Trophoblast cell (in vitro differentiated cells and primary cell): ENCODE results near the gene FKBP14.

ENCODE experiments used
- DNase-seq, 2 donors: peaks; one replicate each; pipeline ENCODE4 v3.0.0-alpha.2; 2016
- H2AFZ ChIP-seq: 2 replicates; pipeline ENCODE4 v1.6.1; 2013; ENCODE audit warnings: low read length, moderate library complexity, mild to moderate bottlenecking; ENCODE audit not compliant: insufficient read depth, poor library complexity
- H2AK5ac ChIP-seq: 2 replicates; pipeline ENCODE4 v1.6.1; 2013; ENCODE audit warnings: mild to moderate bottlenecking, low read length
- H2BK120ac ChIP-seq: 2 replicates; pipeline ENCODE4 v1.6.1; 2013; ENCODE audit warnings: low read length, mild to moderate bottlenecking, moderate library complexity; ENCODE audit not compliant: insufficient read depth, poor library complexity
- H2BK12ac ChIP-seq: 2 replicates; pipeline ENCODE4 v1.6.1; 2013; ENCODE audit warnings: mild to moderate bottlenecking, low read length, moderate library complexity
- H2BK5ac ChIP-seq: 2 replicates; pipeline ENCODE4 v1.6.1; 2013; ENCODE audit warnings: low read length, low read depth, moderate library complexity, mild to moderate bottlenecking; ENCODE audit not compliant: poor library complexity
- H3K14ac ChIP-seq: 2 replicates; pipeline ENCODE4 v1.6.1; 2013; ENCODE audit warnings: mild to moderate bottlenecking, low read length
- H3K18ac ChIP-seq: 2 replicates; pipeline ENCODE4 v1.6.1; 2013; ENCODE audit warnings: mild to moderate bottlenecking, low read length
- H3K23ac ChIP-seq: 2 replicates; pipeline ENCODE4 v1.6.1; 2013; ENCODE audit warnings: low read length
- H3K27ac ChIP-seq: 2 replicates; pipeline ENCODE4 v1.5.1; 2013; ENCODE audit warnings: low read depth, mild to moderate bottlenecking, inconsistent platforms, low read length, moderate library complexity
- H3K27me3 ChIP-seq: 2 replicates; pipeline ENCODE4 v1.6.1; 2013; ENCODE audit warnings: inconsistent platforms, mild to moderate bottlenecking, low read length, moderate library complexity; ENCODE audit not compliant: insufficient read depth
- H3K36me3 ChIP-seq, 2 experiments: 1 replicate in 1 of 2; 2 replicates in 1 of 2; pipeline ENCODE4 v1.6.1; 2013; ENCODE audit warnings: low read length in 2 of 2, mild to moderate bottlenecking in 2 of 2, moderate library complexity in 1 of 2; ENCODE audit not compliant: insufficient read depth in 2 of 2, control insufficient read depth in 1 of 2
- H3K4ac ChIP-seq: 2 replicates; pipeline ENCODE4 v1.6.1; 2013; ENCODE audit warnings: low read depth, mild to moderate bottlenecking, low read length, moderate library complexity
- H3K4me1 ChIP-seq, 2 experiments: 1 replicate in 1 of 2; 2 replicates in 1 of 2; pipeline ENCODE4 v1.6.1; 2013; ENCODE audit warnings: low read length in 2 of 2, mild to moderate bottlenecking in 2 of 2, moderate library complexity in 1 of 2; ENCODE audit not compliant: insufficient read depth in 2 of 2, control insufficient read depth in 1 of 2
- H3K4me2 ChIP-seq: 2 replicates; pipeline ENCODE4 v1.6.1; 2013; ENCODE audit warnings: inconsistent platforms, mild to moderate bottlenecking, low read length, moderate library complexity
- H3K4me3 ChIP-seq: 2 replicates; pipeline ENCODE4 v1.5.1; 2013; ENCODE audit warnings: mild to moderate bottlenecking, low read depth, low read length, inconsistent platforms
- H3K79me1 ChIP-seq: one replicate; pipeline ENCODE4 v1.6.1; 2013; ENCODE audit warnings: low read length
- H3K79me2 ChIP-seq: 2 replicates; pipeline ENCODE4 v1.6.1; 2013; ENCODE audit warnings: low read length, mild to moderate bottlenecking; ENCODE audit not compliant: control insufficient read depth, insufficient read depth, poor library complexity
- H3K9ac ChIP-seq: 2 replicates; pipeline ENCODE4 v1.6.1; 2013; ENCODE audit warnings: mild to moderate bottlenecking, low read length
- H3K9me3 ChIP-seq: 2 replicates; pipeline ENCODE4 v1.6.1; 2013; ENCODE audit warnings: low read depth, mild to moderate bottlenecking, control low read depth, inconsistent platforms, low read length; ENCODE audit not compliant: insufficient read depth
- H4K12ac ChIP-seq: 2 replicates; pipeline ENCODE4 v1.6.1; 2013; ENCODE audit warnings: low read depth, mild to moderate bottlenecking, low read length, moderate library complexity
- H4K8ac ChIP-seq: 2 replicates; pipeline ENCODE4 v1.6.1; 2013; ENCODE audit warnings: low read depth, mild to moderate bottlenecking, low read length, moderate library complexity
- H4K91ac ChIP-seq: one replicate; pipeline ENCODE4 v1.6.1; 2013; ENCODE audit warnings: low read depth, mild to moderate bottlenecking, low read length, moderate library complexity
- WGBS: extraction: QIAGEN DNeasy Blood & Tissue Kit; methylation state at CpG from one replicate; pipeline ENCODE4 v1.1.7; 2013; ENCODE audit warnings: missing lambda C conversion rate; ENCODE audit not compliant: insufficient read length, insufficient coverage; ENCODE audit errors: extremely low coverage; 5-methylcytosine and 5-hydroxymethylcytosine counted together

FKBP14 gene

DNA sequence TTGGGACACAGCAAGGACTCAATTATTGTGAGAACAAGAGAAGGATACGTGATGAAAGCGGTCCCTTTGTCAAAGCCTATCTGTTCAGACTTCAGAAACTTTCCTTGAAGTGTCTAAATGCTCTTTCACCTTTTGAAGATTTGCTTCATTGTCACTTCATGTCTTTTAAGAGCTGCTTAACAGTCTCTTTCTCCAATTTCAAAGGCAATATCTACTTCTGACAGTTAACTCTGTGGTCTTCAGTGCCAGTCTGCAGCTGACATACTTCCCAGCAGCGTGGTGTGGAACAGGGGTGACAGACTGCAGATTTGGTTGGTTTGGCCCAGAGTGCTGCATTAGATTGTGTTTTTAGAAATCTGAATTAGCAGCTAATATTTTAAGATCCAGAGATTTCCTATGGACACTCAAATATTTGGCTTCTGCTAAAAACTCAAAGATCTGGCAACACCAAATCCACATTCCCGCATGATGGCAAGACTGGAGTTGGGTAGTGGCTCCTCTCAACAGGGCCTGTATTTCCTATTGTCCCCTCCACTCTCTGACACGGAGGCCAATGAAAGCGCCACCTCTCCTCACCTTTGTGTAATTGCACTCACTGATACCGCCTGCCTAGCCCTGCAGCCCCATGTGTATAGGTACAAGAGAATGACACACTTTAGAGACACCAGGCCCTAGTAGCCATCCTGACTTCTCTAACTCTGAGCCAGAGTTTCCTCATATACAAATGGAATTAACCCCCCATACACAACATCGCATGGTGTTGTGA, 48.4 kb downstream of the FKBP14 start:
- no peaks in the 10 kb centered on the region for H3K79me2 ChIP-seq
- no peaks in the 10 kb centered on the region for H3K79me1 ChIP-seq
- no peak overlapping the region for H2BK5ac ChIP-seq
- no CpG with 5 or more reads among the region's 8 CpGs for WGBS
- H3K4me1 ChIP-seq = no peaks in the 10 kb centered on the region
- no peaks in the 10 kb centered on the region for H3K9me3 ChIP-seq
- H3K14ac ChIP-seq = no peak overlapping the region
- no peak overlapping the region for H2AK5ac ChIP-seq
- no peak overlapping the region for H4K8ac ChIP-seq
- H3K9ac ChIP-seq = no peak overlapping the region
- H2BK120ac ChIP-seq = no peak overlapping the region
- no peak overlapping the region for H2BK12ac ChIP-seq
- no peak overlapping the region for H3K4ac ChIP-seq
- no peak overlapping the region for H3K23ac ChIP-seq
- H3K4me3 ChIP-seq = no peak overlapping the region
- H4K12ac ChIP-seq = no peak overlapping the region
- H3K18ac ChIP-seq = no peak overlapping the region
- H3K36me3 ChIP-seq = no peaks in the 10 kb centered on the region
- no peak overlapping the region for H4K91ac ChIP-seq
- no peak for DNase-seq
- H3K27ac ChIP-seq = no peak overlapping the region
- no peak overlapping the region for H2AFZ ChIP-seq
- H3K4me2 ChIP-seq = no peak overlapping the region
- no peaks in the 10 kb centered on the region for H3K27me3 ChIP-seq

- no peak overlapping the region for H3K4me2 ChIP-seq
- H2AFZ ChIP-seq = no peak overlapping the region
- H3K9me3 ChIP-seq = no peaks in the 10 kb centered on the region
These were observed 49.7 kb downstream of the FKBP14 start for GRCh38 chr7:29976673-29977415.

GRCh38 chr7:29976266-29976665, 50.2 kb downstream of the FKBP14 start:
- no peaks in the 10 kb centered on the region for H3K4me1 ChIP-seq
- no peak overlapping the region for H2AK5ac ChIP-seq
- H3K4ac ChIP-seq = no peak overlapping the region
- DNase-seq = no peak
- H2AFZ ChIP-seq = no peak overlapping the region
- no peak overlapping the region for H4K12ac ChIP-seq
- no peak overlapping the region for H3K18ac ChIP-seq
- H3K27ac ChIP-seq = no peak overlapping the region
- no CpG with 5 or more reads among the region's 4 CpGs for WGBS
- H4K8ac ChIP-seq = no peak overlapping the region
- no peak overlapping the region for H4K91ac ChIP-seq
- H3K9me3 ChIP-seq = no peaks in the 10 kb centered on the region
- no peak overlapping the region for H2BK5ac ChIP-seq
- no peak overlapping the region for H2BK120ac ChIP-seq
- no peak overlapping the region for H2BK12ac ChIP-seq
- no peaks in the 10 kb centered on the region for H3K79me2 ChIP-seq
- H3K4me3 ChIP-seq = no peak overlapping the region
- H3K9ac ChIP-seq = no peak overlapping the region
- no peaks in the 10 kb centered on the region for H3K36me3 ChIP-seq
- no peak overlapping the region for H3K14ac ChIP-seq
- no peaks in the 10 kb centered on the region for H3K79me1 ChIP-seq
- H3K4me2 ChIP-seq = no peak overlapping the region
- H3K23ac ChIP-seq = no peak overlapping the region
- no peaks in the 10 kb centered on the region for H3K27me3 ChIP-seq

More at GRCh38 chr7:29976673-29977415, 49.7 kb downstream of the FKBP14 start:
- no peak overlapping the region for H2BK120ac ChIP-seq
- H3K14ac ChIP-seq = no peak overlapping the region
- no peak overlapping the region for H4K12ac ChIP-seq
- H3K4ac ChIP-seq = no peak overlapping the region
- H3K27ac ChIP-seq = no peak overlapping the region
- no peak overlapping the region for H3K23ac ChIP-seq
- H3K36me3 ChIP-seq = no peaks in the 10 kb centered on the region
- H3K18ac ChIP-seq = no peak overlapping the region
- no peak overlapping the region for H4K91ac ChIP-seq
- no CpG with 5 or more reads among the region's 6 CpGs for WGBS
- no peaks in the 10 kb centered on the region for H3K79me1 ChIP-seq
- DNase-seq = no peak
- no peak overlapping the region for H3K4me3 ChIP-seq
- no peaks in the 10 kb centered on the region for H3K27me3 ChIP-seq
- no peak overlapping the region for H2BK12ac ChIP-seq
- H3K79me2 ChIP-seq = no peaks in the 10 kb centered on the region
- H2BK5ac ChIP-seq = no peak overlapping the region
- no peak overlapping the region for H2AK5ac ChIP-seq
- no peak overlapping the region for H4K8ac ChIP-seq
- no peaks in the 10 kb centered on the region for H3K4me1 ChIP-seq
- no peak overlapping the region for H3K9ac ChIP-seq

DNA sequence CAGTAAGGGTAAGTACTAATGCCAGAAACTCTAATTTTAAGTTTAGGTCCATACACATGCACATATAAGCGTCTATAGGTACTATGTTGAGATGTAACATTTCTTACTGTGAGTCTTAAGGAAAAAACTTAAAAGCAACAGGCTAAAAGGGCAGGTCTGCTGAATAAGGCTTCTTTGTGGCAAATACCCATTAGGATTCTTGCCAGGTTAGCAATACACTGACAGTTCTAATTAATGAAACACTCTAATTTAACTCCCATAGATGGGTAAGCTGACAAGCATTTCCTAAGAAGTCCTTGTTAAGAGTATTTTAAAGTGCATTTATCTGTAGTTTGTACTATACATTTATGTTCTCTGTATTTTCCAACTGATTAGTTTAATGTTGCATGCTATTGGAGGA, 50.9 kb downstream of the FKBP14 start:
- Histone ChIP-seq H3K4me2 (no peak overlapping the region), H2BK12ac (no peak overlapping the region), H3K27me3 (no peaks in the 10 kb centered on the region), H3K79me2 (no peaks in the 10 kb centered on the region), H3K4me3 (no peak overlapping the region), H3K36me3 (no peaks in the 10 kb centered on the region), H3K4ac (no peak overlapping the region), H4K12ac (no peak overlapping the region), H3K9ac (no peak overlapping the region), H3K23ac (no peak overlapping the region), H3K27ac (no peak overlapping the region), H2BK120ac (no peak overlapping the region), H4K8ac (no peak overlapping the region), H3K4me1 (no peaks in the 10 kb centered on the region), H3K79me1 (no peaks in the 10 kb centered on the region), H3K14ac (no peak overlapping the region), H3K9me3 (no peaks in the 10 kb centered on the region), H4K91ac (no peak overlapping the region), H2AK5ac (no peak overlapping the region), H2BK5ac (no peak overlapping the region), H3K18ac (no peak overlapping the region), H2AFZ (no peak overlapping the region)
- no peak for DNase-seq
- WGBS = no CpG with 5 or more reads among the region's 1 CpG
